Activated T-helper 1 cell treated with Interleukin-2 at 50 U/mL for 16 hours (primary cell): ENCODE data around the gene ATP8B3.

ENCODE experiments used
- DNase-seq: peaks from one replicate; pipeline ENCODE4 v3.0.0-alpha.2; 2020; ENCODE audit warnings: low read depth

The ATP8B3 gene

GRCh38 chr19:1833540-1833939 is 21.5 kb upstream of the ATP8B3 start:
- no peak for DNase-seq

DNA sequence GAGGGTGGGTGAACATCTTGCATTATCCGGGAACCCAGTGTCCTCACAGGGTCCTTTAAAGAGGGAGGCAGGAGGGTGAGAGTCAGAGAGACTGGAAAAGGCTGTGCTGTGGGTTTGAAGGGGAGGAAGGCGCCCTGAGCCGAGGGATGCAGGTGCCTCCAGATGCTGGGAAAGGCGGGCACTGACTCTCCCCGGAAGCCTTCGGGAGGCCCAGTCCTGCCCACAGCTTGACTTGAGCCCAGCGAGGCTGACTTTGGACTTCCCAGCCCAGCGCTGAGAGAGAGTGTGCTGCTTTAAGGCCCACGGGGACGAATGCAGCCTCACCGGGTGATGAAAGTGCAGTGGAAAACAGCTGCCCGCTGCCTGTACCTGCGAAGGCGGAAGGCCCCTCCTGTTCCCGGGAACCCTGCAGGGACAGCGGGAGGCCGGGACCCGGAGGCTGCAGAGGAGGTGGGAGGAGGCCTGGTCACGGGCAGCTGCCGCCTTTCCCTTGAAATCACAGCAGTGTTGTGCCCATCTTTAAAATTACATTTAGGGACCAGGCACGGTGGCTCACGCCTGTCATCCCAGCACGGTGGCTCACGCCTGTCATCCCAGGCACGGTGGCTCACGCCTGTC is 20.1 kb upstream of the ATP8B3 start:
- DNase-seq = no peak

- DNase-seq = no peak
These were observed 18.9 kb upstream of the ATP8B3 start for GRCh38 chr19:1830978-1831377.

- no peak for DNase-seq
These were observed 18.5 kb upstream of the ATP8B3 start for GRCh38 chr19:1830568-1830967.

DNA sequence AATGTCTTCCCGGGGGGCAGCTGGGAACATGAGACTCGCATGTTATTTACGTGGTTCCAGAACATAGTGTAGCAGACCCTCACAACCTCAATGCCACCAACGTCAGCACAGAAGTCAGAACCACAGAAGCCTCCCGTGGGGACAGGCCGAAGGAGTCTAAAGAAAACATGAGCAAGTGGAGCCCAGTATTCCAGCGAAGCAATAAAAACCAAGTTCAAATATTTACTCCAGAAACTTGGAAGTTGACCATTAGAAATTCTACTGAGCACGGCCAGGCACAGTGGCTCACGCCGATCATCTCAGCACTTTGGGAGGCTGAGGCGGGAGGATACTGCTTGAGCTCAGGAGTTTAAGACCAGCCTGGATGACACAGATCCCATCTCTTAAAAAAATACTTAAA is 17.9 kb upstream of the ATP8B3 start:
- DNase-seq = no peak

DNA sequence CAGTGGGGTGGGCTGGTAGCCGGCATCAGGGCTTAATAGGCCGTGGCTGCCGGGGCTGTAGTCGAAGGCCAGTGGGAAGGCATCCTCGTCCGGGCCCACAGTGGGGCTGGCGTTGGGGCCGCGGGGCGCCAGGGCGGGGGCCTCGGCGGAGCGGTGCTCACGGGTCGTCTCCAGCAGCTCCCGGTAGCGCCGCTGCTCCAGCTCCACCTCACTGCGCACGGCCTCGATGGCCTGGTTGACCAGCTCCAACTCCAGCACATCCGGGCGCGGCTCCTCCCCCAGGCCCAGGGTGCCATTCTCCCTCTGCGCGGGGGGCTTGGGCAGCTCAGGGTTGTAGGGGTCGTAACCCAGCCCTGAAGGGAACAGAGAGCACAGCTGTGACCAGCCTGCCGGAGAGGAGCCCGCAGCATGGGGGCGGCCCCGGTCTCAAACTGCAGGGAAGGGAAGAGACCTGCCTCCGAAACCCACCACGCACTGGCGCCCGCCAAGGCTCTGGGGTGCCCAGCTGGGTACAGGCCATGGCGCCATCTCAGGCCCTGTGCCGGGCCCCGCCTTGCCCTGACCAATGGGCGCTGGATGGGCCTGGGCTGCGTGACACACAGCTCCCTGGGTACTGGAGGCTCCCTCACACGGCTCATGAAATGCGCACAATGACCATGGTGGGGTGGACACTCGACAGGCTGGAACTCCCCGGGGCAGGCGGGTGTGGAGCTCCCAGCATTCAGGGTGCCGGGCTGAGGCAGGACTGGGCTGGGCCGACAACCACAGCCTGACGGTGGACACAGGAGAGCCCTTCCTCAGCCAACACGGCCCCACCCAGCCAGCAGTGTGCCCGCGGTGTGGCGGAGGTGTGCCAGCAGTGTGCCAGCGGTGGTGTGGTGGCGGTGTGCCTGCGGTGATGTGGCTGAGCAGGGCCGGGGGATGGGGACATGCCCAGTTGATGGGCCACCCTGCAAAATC is 16.5 kb upstream of the ATP8B3 start:
- DNase-seq = no peak

DNA sequence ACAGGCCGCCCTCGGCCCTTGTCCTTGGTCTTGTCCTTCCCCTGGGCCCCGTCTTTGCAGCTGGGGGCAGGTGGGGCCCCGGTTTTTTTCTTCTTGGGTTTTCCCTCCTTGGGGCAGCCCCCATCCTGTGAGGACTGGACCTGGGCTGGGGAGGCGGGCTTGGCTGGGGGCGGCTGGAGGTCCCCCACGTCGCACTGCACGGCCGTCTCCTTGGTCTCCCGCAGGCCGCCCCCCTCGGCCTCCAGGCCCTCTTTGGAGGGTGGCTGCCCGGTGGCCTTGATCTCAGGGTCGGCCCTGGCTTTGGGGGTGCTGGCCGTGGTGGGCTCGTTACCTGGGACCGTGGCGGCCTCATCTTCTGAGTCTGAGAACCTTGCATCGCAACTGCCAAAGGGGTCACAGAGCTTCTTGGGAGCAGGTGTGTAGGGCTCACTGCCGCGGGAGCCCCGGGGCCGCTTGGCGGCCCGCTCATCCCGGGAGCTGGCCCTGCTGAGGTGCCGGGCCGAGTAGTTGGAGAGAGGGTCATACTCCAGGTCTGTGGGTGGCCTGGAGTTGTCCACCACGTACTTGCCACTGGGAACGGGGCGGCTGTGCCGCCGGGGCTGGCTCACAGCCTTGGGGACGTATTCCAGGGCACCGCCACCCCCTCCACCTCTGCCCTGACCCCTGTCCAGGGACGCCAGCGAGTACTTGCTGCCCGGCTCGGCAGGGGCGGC is 15.6 kb upstream of the ATP8B3 start:
- DNase-seq = no peak

DNA sequence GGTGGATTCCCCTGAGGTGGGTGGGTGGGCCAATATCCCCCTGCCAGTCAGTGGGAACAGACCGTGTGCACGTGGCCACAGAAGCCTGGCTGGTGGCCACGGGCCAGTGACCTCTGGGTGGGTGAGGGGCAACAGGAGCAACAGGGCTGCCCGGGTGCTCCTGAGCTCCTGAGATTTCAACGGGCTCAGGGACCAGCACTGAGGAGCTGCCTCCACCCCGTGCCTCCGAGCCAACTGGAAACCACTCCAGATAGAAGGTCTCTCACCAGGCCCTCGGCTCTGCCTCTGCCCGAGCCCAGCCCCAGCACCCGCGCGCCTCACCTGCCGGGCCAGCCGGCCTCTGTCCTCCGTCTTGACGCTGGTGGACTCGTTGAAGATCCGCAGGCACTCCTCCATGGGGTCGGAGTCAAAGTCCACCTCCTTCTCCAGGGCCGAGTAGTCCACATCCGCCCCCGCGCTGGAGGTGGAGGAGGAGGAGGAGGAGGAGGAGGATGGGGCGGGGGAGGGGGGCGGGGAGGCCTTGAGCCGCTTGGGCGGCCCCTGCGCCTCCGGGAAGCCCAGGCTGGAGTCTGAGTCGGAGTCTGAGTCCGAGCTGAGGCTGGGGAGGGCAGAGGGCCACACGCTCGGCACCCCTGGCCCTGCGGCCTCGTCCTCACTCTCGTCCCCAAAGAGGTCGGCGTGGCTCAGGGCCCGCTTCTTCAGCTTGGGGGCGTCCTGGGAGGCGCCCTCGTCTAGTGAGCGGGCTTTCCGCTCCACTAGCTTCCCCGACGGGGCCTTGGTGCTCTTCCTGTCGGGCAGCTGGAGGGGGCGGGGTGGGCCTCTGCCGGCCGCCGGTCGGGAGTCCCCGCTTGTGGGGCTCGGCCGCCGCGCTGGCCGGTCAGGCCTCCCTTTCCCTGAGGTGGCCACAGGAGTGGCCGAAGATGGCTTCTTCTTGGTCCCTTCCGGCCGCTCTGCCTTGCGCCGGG is 14.8 kb upstream of the ATP8B3 start:
- DNase-seq = no peak

- peak; percentile 61 for DNase-seq
These were observed 14.0 kb upstream of the ATP8B3 start for GRCh38 chr19:1825909-1826556.

GRCh38 chr19:1824252-1824622 is 12.2 kb upstream of the ATP8B3 start:
- no peak for DNase-seq

DNA sequence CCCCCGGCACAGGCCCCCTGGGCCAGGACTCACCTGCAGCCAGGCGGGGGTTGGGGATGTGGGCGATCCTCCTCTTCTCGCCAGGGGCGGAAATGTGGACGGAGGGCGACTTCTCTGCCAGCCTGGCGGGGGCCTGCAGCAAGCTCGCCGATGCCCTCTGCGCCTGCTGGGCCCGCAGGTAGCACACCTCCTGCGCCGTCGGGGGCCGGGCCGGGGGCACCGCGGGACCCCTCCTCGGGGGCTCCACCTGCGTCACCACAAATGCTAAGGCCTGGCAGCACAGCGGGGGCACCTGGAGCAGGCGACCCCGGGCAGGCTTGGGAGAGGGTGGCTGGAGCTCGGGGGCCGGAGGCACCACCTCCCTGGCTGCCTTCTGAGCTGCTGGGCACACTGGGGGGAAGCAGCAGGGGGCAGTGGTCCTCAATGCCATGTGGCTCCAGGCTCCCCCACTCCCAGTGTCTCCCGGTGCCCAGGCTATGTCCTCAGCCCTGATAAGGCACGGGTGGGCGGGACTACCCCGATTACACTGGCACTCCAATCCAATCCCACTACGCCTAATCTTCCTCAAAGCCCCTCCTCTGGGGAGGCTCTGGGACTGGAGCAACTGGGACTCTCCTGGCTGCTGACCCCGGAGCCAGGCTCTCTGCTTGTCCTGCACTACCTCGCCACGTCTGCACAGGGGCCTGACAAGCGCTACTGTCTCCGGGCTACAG is 11.6 kb upstream of the ATP8B3 start:
- DNase-seq = no peak

DNA sequence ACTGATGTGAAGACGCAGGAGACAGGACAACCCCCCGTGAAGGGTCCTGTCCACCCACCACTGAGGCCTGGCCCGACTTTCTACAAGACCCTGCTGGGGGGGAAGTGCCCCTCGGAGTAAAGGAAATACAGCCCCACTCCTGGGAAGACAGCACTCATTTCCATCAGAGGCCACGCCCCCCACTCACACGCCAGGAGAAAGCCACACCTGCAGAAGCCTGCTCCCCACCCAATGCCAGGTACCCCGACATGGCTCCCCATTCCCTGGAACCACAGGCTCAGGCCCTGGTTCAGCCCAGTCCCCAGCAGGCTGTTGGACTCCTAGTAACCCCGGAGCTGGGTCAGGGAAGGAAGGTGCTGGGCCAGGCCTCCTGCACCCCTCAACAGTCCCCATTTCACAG is 10.9 kb upstream of the ATP8B3 start:
- no peak for DNase-seq

- no peak for DNase-seq
These were observed 10.1 kb upstream of the ATP8B3 start for GRCh38 chr19:1822210-1822609.

- DNase-seq = no peak
These were observed 7.5 kb upstream of the ATP8B3 start for GRCh38 chr19:1819341-1820255.

- no peak for DNase-seq
These were observed 6.6 kb upstream of the ATP8B3 start for GRCh38 chr19:1818549-1819195.

- DNase-seq = no peak
These were observed 5.6 kb upstream of the ATP8B3 start for GRCh38 chr19:1817553-1818179.

GRCh38 chr19:1816530-1817298 is 4.6 kb upstream of the ATP8B3 start:
- DNase-seq = no peak
